Left colon (tissue), 2 donors: ENCODE measurements around the gene ACAP3. TPM values are rescaled to one million over a fixed set of nuclear protein-coding genes. Genes with fewer than 3 reads are reported as not detected.

Experiments used
- ATAC-seq: fragments of 200-7000 bp; cut with Tn5 transposase; one replicate; pipeline ENCODE4 v1.9.1; 2020; ENCODE audit warnings: mild to moderate bottlenecking, moderate library complexity
- DNase-seq, 2 donors: peaks; one replicate each; pipeline ENCODE4 v3.0.0-alpha.2; 2020
- intact Hi-C, 2 donors: fragments of 100-400 bp; cut with DNase I in 1 of 2; cut with micrococcal nuclease in 1 of 2; formaldehyde crosslinking; loops; one replicate each; pipeline versions ENCODE4 v1.11.2 to v1.14.0; 2022; cut with DNase I, micrococcal nuclease
- total RNA-seq, 2 donors: library from RNA; stranded (reverse); fragmentation: NEBNext Ultra II Directional; extraction: Animal tissue kit (Norgen Biotek cat#: 25700); gene quantifications; one replicate each; pipeline ENCODE4 v1.2.1, GENCODE V29; 2021
- donor health status: DM: no; HTN: no; CAD: no.
- donor health status: DM: yes; HTN: yes; CAD: no.

Gene ACAP3
- total RNA-seq, 2 donors from 2014 or later = 49.2 to 58.7 TPM

DNA sequence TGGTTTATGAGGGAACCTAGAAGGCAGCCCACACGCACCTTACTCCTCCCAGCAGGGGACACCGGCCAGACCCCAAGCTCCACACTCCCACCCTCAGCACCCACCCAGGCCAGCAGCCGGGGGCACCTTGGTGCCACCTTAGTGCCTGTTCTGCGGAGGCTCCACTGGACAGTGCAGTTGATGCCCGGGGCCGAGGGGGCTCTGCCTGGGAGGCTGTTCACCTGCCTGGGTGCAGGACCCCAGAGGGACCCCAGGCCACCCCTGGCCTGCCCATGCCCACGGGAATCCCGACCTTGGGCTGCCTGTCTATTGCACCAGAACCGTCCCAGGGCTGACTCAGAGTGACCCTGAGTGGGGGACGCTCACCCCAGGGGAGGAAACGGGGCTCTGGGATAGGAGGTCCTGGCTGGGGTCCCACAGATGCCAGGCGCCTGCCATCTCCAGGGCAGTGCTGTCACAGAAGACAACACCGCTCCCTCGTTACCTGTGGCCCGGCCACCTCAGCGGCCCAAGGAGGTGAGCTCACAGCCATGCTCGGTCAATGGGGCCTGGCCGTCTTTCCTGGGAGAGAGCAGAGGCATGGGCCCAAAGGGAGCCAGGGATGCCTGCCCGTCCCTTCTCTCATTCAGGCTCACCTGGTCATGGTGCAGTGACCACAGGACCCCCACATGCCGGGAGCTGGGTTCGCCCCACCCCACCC is 26.8 kb downstream of the ACAP3 start:
- intact Hi-C loops = no loop called here
- no peak for DNase-seq
- no peak for ATAC-seq

DNA sequence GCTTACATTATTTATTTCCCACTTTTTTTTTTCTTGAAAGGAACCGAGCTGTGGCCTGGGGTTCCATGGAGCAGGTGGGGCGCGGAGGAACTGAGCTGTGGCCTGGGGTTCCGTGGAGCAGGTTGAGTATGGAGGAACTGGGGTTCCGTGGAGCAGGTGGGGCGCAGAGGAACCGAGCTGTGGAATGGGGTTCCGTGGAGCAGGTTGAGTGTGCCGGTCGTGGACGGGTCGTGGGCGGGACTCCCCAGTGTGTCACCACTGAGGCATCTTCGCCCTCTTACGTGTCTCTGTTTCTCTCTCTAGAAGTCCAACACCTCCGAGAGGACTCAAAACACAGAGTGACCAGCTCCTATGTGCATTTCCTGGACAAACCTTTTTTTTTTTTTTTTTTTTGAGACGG is 28.7 kb downstream of the ACAP3 start:
- intact Hi-C loops = no loop called here
- ATAC-seq = no peak
- no peak for DNase-seq

DNA sequence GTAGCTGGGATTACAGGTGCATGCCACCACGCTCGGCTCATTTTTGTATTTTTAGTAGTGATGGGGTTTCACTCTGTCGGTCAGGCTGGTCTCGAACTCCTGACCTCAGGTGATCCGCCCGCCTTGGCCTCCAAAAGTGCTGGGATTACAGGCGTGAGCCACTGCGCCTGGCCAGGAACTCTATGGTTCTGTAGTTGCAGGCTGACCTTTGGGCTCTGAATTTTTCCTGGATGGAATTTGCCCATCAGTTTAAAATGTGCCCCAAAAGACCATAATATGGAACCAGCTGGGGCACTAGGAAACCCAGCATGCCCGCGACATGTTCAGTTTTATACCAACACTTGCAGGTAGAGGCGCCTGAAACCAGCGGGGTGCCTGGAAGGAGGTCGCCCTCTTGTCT is 29.1 kb downstream of the ACAP3 start:
- ATAC-seq = no peak
- no peak for DNase-seq
- intact Hi-C loops = no loop called here

DNA sequence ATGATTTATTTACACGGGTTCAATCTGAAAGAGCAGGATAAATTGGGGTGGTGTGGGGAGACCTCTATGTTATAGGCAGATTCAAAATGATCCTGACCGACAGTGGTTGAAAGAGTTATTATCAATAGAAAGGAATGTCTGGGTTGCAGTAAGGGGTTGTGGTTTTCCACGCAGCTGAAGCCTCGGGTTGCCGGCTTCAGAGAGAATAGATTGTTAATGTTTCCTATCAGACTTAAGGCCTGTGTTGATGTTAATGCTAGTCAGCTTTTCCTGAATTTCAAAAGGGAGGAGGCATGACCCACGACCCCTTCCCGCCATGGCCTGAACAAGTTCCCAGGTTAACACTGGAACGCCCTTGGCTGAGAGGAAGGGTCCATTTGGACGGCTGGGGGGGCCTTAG is 31.9 kb downstream of the ACAP3 start:
- DNase-seq (no peak), ATAC-seq (no peak)
- intact Hi-C loops = no loop called here

DNA sequence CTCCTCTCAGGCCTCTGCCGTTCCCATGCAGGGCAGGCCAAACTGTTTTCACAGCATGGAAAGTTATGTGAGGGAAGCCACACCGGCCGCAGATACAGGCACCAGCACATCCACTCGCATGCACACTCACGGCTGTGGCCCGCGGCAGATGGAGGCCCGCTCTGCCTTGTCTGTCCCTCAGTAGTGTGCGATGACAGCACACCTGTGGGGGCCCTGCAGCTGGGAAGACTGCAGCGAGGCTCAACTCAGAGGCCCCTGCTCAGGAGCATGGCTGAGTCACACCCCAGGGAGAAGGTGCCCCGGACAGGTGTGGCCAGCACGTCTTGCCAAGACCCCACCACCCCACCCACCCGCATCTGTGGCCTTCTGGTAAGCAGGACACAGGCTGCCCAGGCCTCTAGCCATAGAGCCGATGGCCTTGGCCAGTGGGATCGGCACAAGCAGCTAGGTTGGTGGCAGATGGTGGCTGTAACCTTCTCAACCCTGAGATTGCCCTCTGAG is 32.7 kb downstream of the ACAP3 start:
- DNase-seq = no peak
- intact Hi-C loops = no loop called here
- no peak for ATAC-seq

DNA sequence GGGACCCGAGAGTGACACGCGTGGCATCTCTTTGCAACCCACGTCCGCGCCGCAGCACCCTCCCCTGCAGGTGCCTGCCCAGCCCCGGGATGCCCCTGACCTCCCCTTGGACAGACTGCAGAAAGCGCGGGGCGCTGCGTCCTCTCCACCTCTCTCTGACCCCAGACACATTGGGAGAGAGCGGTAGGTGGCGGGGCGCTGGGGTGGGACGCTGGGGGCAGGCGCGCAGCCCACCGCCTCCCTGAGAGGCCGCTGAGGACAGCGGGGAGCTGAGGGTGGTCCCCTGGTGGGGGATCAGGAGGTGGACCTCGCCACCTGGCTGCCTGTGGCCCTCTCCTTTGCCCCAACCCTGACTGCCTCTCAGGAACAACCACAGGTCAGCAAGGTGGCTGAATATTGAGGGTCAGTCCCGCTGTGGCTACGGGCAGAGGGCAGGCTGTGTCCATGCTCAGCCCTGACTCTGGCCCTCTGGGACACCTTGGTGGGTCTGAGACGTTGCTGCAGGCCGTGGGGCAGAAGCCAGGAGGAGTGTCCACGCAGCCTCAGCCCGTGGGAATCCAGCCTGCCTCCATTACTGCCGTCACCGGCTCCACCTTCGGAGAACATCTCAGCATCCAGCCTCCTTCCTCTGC is 33.3 kb downstream of the ACAP3 start:
- DNase-seq (no peak), ATAC-seq (no peak)
- intact Hi-C loops = no loop called here

DNA sequence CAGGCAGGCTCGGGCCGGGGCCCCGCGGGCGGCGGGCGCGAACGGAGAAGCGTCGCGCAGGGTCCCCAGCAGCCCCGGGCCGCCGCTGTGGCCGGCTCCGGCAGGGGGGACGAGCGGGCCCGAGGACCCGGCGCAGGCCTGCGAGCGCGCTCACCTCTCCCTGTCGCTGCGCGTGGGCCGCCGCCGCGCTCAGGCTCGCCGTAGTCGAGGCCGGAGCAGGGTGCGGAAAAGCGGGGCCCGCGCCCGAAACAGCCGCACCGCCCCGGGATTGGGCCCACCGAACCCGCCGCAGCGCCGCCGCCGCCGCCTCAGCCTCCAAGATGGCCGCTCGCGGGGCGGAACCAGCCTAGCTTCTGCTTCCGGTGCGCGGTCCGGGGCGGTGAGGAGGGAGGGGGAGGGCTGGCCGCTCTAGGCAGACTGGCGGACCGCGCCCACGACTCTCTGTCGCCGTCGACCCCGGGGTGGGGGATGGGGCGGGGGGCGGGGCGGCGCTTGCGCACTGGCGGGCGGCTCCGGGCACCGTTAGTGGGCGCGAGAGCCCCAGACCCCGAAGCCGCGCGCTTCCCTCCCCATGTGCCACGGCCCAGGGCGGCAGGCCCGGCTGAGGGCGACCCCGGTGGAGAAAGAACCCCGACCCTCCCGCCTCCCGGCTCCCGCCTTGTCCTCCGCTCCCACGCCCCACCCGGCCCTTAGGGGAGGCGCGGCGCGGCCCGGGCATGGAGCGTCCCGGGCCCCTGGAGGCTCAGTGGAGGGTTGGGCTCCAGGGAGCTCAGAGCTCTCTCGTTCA is 34.0 kb downstream of the ACAP3 start, which contains the start of gene UBE2J2:
UBE2J2 (minus strand) TSS at position 343 of the 787 bp plus-strand sequence. CDS start 5,862 bp downstream, outside the sequence.
- DNase-seq (peak; percentile 96 to 97), ATAC-seq (peak; percentile 86)
- intact Hi-C loops = no loop called here

DNA sequence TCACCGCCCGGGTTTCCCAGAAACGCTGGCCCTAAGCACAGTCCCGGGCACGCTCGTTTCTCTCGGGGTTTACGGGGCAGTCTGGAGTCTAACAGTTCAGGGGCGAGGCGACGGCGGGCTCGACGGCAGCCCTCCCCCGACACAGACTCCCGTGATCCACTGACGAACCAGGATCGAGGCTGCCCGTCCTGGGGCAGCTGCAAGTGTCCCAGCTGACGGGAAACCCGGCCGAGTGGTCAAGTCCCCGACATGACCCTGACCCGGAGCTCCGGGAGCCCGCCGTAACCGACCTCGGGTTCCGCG is 34.6 kb downstream of the ACAP3 start:
- peak; percentile 2 for ATAC-seq
- intact Hi-C loops = no loop called here
- no peak for DNase-seq

DNA sequence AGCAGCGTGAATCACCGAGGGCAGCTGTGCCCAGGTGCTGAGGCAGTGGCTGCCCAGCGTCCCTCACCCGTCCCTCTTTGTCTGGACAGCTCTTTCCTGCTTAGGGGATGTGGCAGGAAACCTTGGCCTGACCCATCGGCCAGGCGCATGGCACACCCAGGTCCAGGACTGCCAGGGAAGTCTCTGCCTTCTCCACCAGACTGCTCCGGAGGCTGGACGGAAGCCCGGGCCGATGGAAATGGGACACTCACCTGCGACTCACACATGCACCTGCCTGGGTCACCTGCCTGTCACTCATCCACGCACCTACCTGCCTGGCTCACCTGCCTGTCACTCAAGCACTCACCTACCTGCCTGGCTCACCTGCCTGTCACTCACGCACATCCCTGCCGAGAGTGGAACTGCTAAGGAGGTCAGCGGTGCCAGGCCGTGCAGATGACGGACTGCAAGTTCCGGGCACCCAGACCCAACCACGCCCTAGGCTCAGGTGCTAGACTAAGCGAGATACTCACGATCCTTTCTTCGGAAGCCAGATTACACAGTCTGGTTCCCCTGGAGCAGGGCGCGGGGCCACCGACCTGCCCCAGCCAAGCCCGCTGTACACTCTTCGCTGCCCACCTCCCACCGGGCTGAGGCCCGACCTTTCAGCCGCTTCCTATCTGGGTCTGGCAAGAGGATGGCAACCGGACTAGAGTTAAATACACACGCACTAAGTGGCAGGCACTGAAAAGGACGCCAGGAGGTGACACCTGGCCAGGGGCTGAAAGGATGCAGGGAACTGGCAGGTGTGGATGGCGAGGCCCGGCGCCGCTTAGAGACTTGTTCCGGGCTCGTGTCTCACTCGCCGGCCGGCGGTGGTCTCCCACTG is 35.2 kb downstream of the ACAP3 start:
- intact Hi-C loops = no loop called here
- ATAC-seq (peak; percentile 75), DNase-seq (peak; percentile 66 to 84)

DNA sequence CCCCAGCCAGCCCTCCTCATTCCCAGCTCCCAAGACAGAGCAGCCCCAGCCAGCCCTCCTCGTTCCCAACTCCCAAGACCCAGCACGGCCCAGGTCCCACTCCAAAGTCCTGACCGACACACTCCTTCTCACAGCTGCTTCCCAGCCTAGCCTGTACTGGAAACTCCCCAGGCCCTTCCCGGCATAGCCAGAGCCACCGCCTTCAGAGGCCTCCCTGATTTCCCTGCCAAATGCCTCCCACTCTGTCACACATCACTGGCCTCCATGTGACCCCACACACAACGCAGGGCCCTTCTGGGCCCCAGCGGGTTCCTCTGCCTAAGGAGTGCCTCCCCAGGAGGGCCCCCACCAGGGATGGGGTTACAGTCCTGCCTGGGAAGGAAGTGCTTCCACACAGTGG is 36.9 kb downstream of the ACAP3 start:
- intact Hi-C loops = no loop called here
- ATAC-seq = no peak

DNA sequence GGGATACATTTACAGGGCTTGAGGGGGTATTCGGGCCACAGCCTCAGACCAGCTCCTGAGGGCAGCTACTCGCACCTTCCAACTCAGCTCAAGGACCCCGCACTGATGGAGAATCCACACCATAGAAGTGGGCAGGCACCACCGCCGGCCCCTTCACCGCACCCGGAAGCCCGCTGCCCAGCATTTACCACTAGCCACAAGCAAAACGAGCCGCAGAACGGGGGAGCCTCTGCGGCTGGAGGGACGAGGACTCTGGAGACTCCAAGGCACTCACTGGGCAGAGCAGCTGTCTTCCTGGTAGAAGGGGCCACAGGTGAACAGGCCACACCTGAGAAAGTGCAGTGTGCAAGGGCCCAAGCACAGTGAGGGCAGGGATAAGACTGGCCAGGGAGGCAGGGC is 39.4 kb downstream of the ACAP3 start:
- ATAC-seq = no peak
- no peak for DNase-seq
- intact Hi-C loops = no loop called here

More for the DNA sequence above, 36.9 kb downstream of the ACAP3 start:
- DNase-seq = no peak

DNA sequence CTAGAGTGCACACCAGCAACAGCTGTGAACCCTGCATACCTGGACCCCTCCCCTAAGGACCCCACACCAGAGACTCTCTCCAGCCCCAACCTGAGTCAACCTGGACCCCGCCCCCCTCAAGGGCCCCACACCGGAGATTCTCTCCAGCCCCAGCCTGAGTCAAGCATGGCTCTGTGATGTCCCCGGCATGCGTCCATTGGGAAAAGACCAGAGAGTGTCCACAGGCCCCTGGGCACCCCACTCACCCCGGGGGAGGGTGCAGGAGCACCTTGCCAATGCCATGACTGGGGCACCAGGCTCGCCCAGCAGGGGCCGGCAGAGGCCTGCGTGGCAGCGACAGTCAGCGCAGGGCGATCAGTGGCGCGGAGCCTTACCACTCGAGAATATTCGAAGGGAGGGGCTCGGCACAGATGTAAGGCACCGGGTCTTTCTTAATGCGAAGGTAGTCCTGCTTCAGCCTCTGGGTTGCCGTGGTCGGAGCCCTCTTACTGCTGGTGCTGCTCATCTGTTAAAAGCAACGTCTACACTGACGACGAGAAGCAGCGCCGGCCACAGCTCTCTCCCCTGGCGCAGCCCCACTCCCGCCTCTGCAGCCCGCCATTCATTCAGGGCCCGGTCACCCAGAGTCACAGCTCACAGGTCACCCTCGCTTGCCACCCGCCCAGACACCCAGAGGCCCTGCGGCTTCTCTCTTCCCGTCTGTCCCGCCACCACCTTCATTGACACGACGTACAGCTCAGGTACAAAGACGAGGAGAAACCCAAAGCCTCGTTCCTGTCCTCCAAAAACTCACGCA is 40.0 kb downstream of the ACAP3 start:
- intact Hi-C loops = no loop called here
- ATAC-seq = no peak
- no peak for DNase-seq

DNA sequence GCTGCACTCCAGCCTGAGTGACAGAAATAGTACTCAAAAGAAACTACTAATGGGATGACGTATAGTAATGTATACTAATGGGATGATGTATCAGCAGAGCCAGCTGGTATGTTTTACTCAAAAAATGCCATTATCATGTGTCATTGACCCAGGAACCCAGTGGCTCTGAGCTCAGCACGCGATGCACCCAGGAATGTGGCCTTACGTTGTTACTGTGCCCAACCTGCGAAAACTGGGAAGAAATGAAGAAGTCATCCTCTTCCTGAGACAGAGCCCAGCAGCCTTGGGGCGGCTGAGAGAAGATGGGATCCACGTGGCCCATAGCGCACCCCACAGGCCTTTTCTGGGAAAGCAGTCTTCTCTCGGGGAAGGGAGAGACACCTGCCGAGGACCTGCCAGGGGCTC is 42.9 kb downstream of the ACAP3 start:
- ATAC-seq = peak; percentile 27
- intact Hi-C loops = no loop called here
- no peak for DNase-seq

DNA sequence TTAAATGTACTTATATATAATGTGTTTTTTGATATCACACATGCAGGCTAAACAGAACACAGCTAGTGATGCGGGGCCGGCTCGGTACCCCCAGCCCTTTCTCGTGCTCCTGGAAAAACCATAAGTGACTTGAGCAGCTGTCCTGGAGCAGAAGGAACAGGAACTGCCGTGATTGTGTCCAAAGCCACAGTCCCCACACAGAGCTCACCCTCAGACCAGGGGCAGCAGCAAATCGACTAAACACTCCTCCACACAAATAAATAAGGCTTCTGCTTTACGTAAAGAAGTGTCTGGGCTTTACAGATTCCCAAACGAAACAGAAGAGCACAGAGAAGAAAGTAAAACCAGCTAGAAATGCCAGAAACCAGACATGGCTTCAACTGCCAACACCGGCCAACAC is 43.7 kb downstream of the ACAP3 start:
- ATAC-seq (no peak), DNase-seq (no peak)
- intact Hi-C loops = no loop called here

DNA sequence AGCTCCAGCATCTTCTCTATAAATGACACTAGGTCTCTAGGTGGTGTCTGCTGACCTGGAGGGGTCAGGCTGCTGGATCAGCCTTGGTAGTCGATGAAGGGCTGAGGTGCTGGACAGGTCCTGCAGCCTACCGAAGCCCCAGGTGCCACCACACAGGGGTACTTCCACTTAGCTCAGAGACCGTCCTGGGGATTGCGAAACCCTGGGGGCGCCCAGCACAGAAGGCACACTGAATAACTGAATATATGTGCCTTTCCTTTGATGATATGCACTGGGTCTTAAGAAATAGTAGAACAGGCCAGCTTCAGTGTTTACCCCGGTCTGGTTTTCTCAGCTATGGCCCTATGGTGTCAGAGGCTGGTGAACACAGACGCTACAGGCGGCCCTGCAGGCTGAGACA is 45.0 kb downstream of the ACAP3 start:
- DNase-seq (no peak), ATAC-seq (no peak)
- intact Hi-C loops = no loop called here

DNA sequence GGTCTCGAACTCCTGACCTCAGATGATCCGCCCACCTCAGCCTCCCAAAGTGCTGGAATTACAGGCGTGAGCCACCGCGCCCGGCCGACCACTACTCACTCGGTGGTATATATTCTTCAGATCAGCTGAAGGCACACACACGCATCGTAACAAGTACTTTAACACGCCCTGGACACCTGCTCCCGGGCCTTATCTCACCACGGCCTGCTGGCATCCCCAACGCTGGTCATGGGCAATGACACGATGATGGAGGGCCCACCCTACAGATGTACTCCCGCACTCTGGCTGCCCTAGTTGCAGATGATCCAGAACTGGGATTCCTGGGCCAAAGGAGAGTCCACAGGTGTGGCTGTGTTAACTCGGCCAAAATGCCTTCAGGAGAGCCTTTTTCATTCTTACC is 45.7 kb downstream of the ACAP3 start:
- intact Hi-C loops = no loop called here
- ATAC-seq (no peak), DNase-seq (no peak)

DNA sequence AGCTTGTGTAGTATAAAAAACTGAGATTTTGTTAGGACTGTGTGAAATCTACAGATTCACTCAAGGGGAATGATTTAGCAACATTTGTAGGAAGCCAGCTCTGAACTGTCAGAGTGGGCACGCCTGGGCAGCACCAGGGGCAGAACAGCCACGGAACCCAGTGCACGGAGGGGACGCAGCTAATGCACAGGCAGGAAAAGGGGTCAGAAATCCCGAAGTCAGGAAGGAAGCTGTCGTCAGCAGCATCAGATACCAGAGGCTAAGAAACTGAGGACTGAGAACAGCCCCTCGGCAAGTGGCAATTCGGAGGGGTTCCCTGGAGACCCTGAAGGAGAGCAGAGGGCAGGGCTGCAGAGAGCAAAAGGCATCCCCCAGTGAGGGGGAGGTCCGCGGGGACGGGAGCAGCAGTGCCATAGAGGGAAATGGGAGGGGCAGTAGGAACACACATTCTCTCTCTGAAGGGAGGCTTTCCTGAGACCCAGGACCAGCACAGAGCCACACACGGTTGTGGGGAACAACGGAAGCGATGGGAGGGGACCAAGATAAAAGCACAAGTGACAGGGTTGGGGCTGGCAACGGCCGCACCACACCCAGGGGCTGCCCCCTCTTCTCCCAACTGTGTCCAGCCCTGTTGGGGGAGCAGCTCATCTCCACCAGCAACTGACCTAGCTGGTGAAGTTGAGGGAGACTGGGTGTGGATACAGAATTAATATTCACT is 46.7 kb downstream of the ACAP3 start:
- ATAC-seq (no peak), DNase-seq (no peak)
- intact Hi-C loops = no loop called here
